K562 (cell line): ENCODE data around the gene MICAL2. TPM values are rescaled to one million over a fixed set of nuclear protein-coding genes. Genes with fewer than 3 reads are reported as not detected.

Experiments used
- ATAC-seq: fragments of 200-7000 bp; cut with Tn5 transposase; 3 replicates; pipeline ENCODE4 v1.9.1; 2020; ENCODE audit warnings: moderate library complexity
- BruUV-seq: library from RNA; stranded (reverse); fragments of 400-500 nt; replicated peaks from 2 replicates; lab custom pipeline; 2021; lab: Mats Ljungman, UMichigan
- CTCF ChIA-PET: fragments of 300-600 bp; formaldehyde crosslinking; extraction: SDS; loops from one replicate; lab custom pipeline; 2021; ENCODE audit warnings: low intra/inter-chr PET ratio; lab: Yijun Ruan, JAX
- POLR2A ChIA-PET: fragments of 300-600, 350-650 bp; sonication (Branson Sonifier 250); formaldehyde crosslinking; extraction: SDS; loops from one replicate; lab custom pipeline; 2021; ENCODE audit warnings: antibody characterized with exemption, inconsistent platforms; lab: Yijun Ruan, JAX
- DNase-seq, 4 experiments: peaks; one replicate each; pipeline versions ENCODE4 v3.0.0 to v3.0.0-alpha.2; 2011 to 2018; ENCODE audit warnings: low spot score in 3 of 4, mixed read lengths in 3 of 4; ENCODE audit errors: extremely low read depth in 1 of 4
- FAIRE-seq: peaks from 2 replicates; lab custom pipeline; 2011; peaks lifted over from hg19 to GRCh38; lab: Jason Lieb, UNC
- H2AFZ ChIP-seq: 2 replicates; pipeline ENCODE4 v1.6.0; 2011; ENCODE audit warnings: low read depth, low read length, control low read depth, inconsistent platforms
- H3K27ac ChIP-seq: fragments of 200-600 bp; 3 replicates; pipeline ENCODE4 v1.8.0; 2011; ENCODE audit warnings: low read depth, mild to moderate bottlenecking, control low read depth, inconsistent platforms, low read length, moderate library complexity, mixed read lengths; ENCODE audit errors: extremely low read depth
- H3K27me3 ChIP-seq, 2 experiments: fragments of 300-600 bp in 1 of 2; 2 replicates in 1 of 2; 3 replicates in 1 of 2; pipeline versions ENCODE4 v1.6.0 to v1.8.0; 2011; ENCODE audit warnings: inconsistent platforms in 2 of 2, low read length in 2 of 2, mild to moderate bottlenecking in 1 of 2, mixed read lengths in 1 of 2, moderate library complexity in 1 of 2; ENCODE audit not compliant: control insufficient read depth in 2 of 2, insufficient read depth in 2 of 2
- H3K36me3 ChIP-seq: fragments of 300-600 bp; 3 replicates; pipeline ENCODE4 v1.8.0; 2011; ENCODE audit warnings: mild to moderate bottlenecking, low read length, inconsistent platforms; ENCODE audit not compliant: control insufficient read depth, insufficient read depth
- H3K4me1 ChIP-seq, 2 experiments: fragments of 200-600 bp in 1 of 2; replicated peaks in 1 of 2; 2 replicates in 1 of 2; 3 replicates in 1 of 2; pipeline versions ENCODE4 v1.5.1 to v1.8.0; 2011; ENCODE audit warnings: inconsistent platforms in 2 of 2, low read length in 2 of 2, mild to moderate bottlenecking in 1 of 2, mixed read lengths in 1 of 2, moderate library complexity in 1 of 2; ENCODE audit not compliant: control insufficient read depth in 2 of 2, insufficient read depth in 2 of 2
- H3K4me2 ChIP-seq: 2 replicates; pipeline ENCODE4 v1.6.1; 2011; ENCODE audit warnings: low read length, control low read depth, inconsistent platforms, mixed read lengths; ENCODE audit not compliant: insufficient read depth
- H3K4me3 ChIP-seq: fragments of 200-600 bp; sonication (generic), shearing (Covaris generic); 2 replicates; pipeline ENCODE4 v1.5.1; 2016; ENCODE audit warnings: control low read depth, inconsistent platforms
- H3K79me2 ChIP-seq: fragments of 200-600 bp; 3 replicates; pipeline ENCODE4 v1.8.0; 2011; ENCODE audit warnings: low read length, inconsistent platforms; ENCODE audit not compliant: control insufficient read depth, insufficient read depth
- H3K9ac ChIP-seq, 2 experiments: 2 replicates each; pipeline versions ENCODE4 v1.6.0 to v1.6.1; 2011; ENCODE audit warnings: low read depth in 2 of 2, low read length in 2 of 2, control low read depth in 1 of 2, inconsistent platforms in 1 of 2, mild to moderate bottlenecking in 1 of 2, mixed read lengths in 1 of 2; ENCODE audit not compliant: insufficient read depth in 1 of 2
- H3K9me1 ChIP-seq: one replicate; pipeline ENCODE4 v1.6.0; 2011; ENCODE audit warnings: inconsistent platforms, mild to moderate bottlenecking, low read length, moderate library complexity; ENCODE audit not compliant: control insufficient read depth, insufficient read depth
- H3K9me3 ChIP-seq: replicated peaks from 2 replicates; pipeline ENCODE4 v1.5.1; 2011; ENCODE audit warnings: low read depth, low read length, inconsistent platforms; ENCODE audit not compliant: control insufficient read depth, insufficient read depth
- H4K20me1 ChIP-seq: replicated peaks from 2 replicates; pipeline ENCODE4 v1.6.1; 2011; ENCODE audit warnings: low read length, inconsistent platforms, mixed read lengths; ENCODE audit not compliant: control insufficient read depth, insufficient read depth
- CREB1 ChIP-seq, 2 experiments: sonication (generic) in 1 of 2; formaldehyde crosslinking in 1 of 2; IDR thresholded peaks; 2 replicates each; pipeline versions ENCODE4 v1.6.1 to v1.8.0; 2012 to 2022; ENCODE audit warnings: inconsistent platforms in 1 of 2, mild to moderate bottlenecking in 1 of 2, missing genetic modification reagents in 1 of 2, moderate library complexity in 1 of 2
- ETS2 ChIP-seq: IDR thresholded peaks from 2 replicates; pipeline ENCODE4 v1.6.1; 2016; ENCODE audit warnings: borderline replicate concordance, missing genetic modification characterization, mild to moderate bottlenecking, moderate library complexity, missing compliant biosample characterization; ENCODE audit not compliant: poor library complexity, severe bottlenecking
- IRF2 ChIP-seq: sonication (generic); formaldehyde crosslinking; IDR thresholded peaks from 2 replicates; pipeline ENCODE4 v1.8.1; 2022; ENCODE audit warnings: mild to moderate bottlenecking, missing genetic modification reagents
- MAZ ChIP-seq, 2 experiments: fragments of 450-650 bp in 1 of 2; sonication (generic) in 1 of 2; formaldehyde crosslinking; IDR thresholded peaks in 1 of 2; conservative IDR thresholded peaks in 1 of 2; 2 replicates each; pipeline versions ENCODE4 v1.4.0 to v1.5.0; 2020; ENCODE audit warnings: mild to moderate bottlenecking in 1 of 2, missing genetic modification reagents in 1 of 2
- NFIC ChIP-seq: fragments of 450-650 bp; IDR thresholded peaks from 2 replicates; pipeline ENCODE4 v1.6.1; 2017; ENCODE audit warnings: mild to moderate bottlenecking, inconsistent platforms
- SIN3A ChIP-seq, 2 experiments: fragments of 150-350 bp in 1 of 2; IDR thresholded peaks; 2 replicates each; pipeline ENCODE4 v1.6.1; 2011 to 2016; ENCODE audit warnings: borderline replicate concordance in 2 of 2, low read depth in 2 of 2, low read length in 2 of 2, mild to moderate bottlenecking in 2 of 2, moderate library complexity in 2 of 2; ENCODE audit not compliant: control insufficient read depth in 1 of 2
- SMAD4 ChIP-seq: fragments of 250-450 bp; sonication (Bioruptor Pico); conservative IDR thresholded peaks from 2 replicates; pipeline ENCODE4 v1.8.0; 2021; ENCODE audit warnings: inconsistent platforms, mild to moderate bottlenecking, moderate library complexity
- SRSF1 ChIP-seq: fragments of 200-400 bp; formaldehyde crosslinking; IDR thresholded peaks from 2 replicates; pipeline ENCODE4 v1.6.1; 2017; ENCODE audit warnings: mild to moderate bottlenecking, low read depth, low read length, moderate library complexity
- STAG1 ChIP-seq: sonication (generic); formaldehyde crosslinking; IDR thresholded peaks from 2 replicates; pipeline ENCODE4 v1.5.0; 2020; ENCODE audit warnings: missing genetic modification reagents, borderline replicate concordance
- WGBS: fragments of 100-300 bp; shearing (Covaris generic); methylation state at CpG from one replicate; pipeline ENCODE4 v1.1.6; 2016; ENCODE audit warnings: low coverage, mixed read lengths; ENCODE audit not compliant: insufficient coverage; ENCODE audit errors: missing lambda C conversion rate; 5-methylcytosine and 5-hydroxymethylcytosine counted together
- in situ Hi-C: fragments of 300-500 bp; cut with MboI; formaldehyde crosslinking; loops from 4 replicates; pipeline ENCODE4 v1.15.0; 2018; ENCODE audit warnings: inconsistent platforms, mixed read lengths
- intact Hi-C: fragments of 100-400 bp; cut with micrococcal nuclease; formaldehyde crosslinking; loops from 2 replicates; pipeline ENCODE4 v1.14.2; 2022
- polyA plus RNA-seq, 8 experiments: library from polyadenylated mRNA; depleted of rRNA in 4 of 8; stranded (reverse) in 5 of 8; unstranded in 3 of 8; fragments of >200 nt; fragmentation: Nextera tagmentation in 2 of 8; fragmentation: Illumina TruSeq in 1 of 8; extraction: Ambion mirVana in 2 of 8; extraction: Trizol in 1 of 8; gene quantifications; 2 replicates each; pipeline versions ENCODE4 v1.2.1 to v1.2.3, GENCODE V29; 2011 to 2014; ENCODE audit warnings: inconsistent platforms in 1 of 8, missing spikeins in 1 of 8
- total RNA-seq, 7 experiments: library from RNA; depleted of rRNA in 6 of 7; stranded (reverse); fragments of >200 nt in 6 of 7; fragmentation: Illumina TruSeq in 2 of 7; extraction: Trizol in 2 of 7; gene quantifications; 2 replicates each; pipeline versions ENCODE4 v1.2.1 to v1.2.3, GENCODE V29; 2011 to 2021; ENCODE audit warnings: low replicate concordance in 1 of 7
- TF ChIP-seq, protein P1 (sequence below): fragments of 250-450 bp; sonication (Bioruptor Pico); IDR thresholded peaks from 2 replicates; pipeline ENCODE4 v1.5.0; 2021
- TF ChIP-seq, protein P2 (sequence below), 2 experiments: fragments of 450-650 bp; IDR thresholded peaks; 2 replicates each; pipeline ENCODE4 v1.6.1; 2018; ENCODE audit warnings: mild to moderate bottlenecking in 2 of 2, low read depth in 1 of 2; ENCODE audit not compliant: partially characterized antibody in 2 of 2
- TF ChIP-seq, protein P3 (sequence below), 2 experiments: fragments of 450-650 bp in 1 of 2; sonication (generic) in 1 of 2; formaldehyde crosslinking; conservative IDR thresholded peaks; 2 replicates each; pipeline versions ENCODE4 v1.4.0 to v1.8.1; 2020 to 2022; ENCODE audit warnings: mild to moderate bottlenecking in 1 of 2, missing genetic modification reagents in 1 of 2

MICAL2 gene
- total and polyA plus RNA-seq, 9 of the 15 experiments (the other 6 are each of a cell fraction or from before 2014, with no cell fraction given) = 4.7 to 64.2 (median 33.6) TPM

- TF ChIP-seq, protein P1, sequence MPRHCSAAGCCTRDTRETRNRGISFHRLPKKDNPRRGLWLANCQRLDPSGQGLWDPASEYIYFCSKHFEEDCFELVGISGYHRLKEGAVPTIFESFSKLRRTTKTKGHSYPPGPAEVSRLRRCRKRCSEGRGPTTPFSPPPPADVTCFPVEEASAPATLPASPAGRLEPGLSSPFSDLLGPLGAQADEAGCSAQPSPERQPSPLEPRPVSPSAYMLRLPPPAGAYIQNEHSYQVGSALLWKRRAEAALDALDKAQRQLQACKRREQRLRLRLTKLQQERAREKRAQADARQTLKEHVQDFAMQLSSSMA (CRISPR knock-in tag) = no peak
- TF ChIP-seq MAZ (CRISPR knock-in tag; conservative IDR thresholded peaks at IDR 0.05 in 1 of 2, IDR thresholded peaks at IDR 0.05 in 1 of 2) (no peak), ETS2 (no peak), SMAD4 (CRISPR knock-in tag) (no peak)
Measured at GRCh38 chr11:12063251-12063650, 47.1 kb upstream of the MICAL2 start (continued).

- peaks cover 0 to 5% of the 10 kb centered on the region in 2 experiments; a peak in 2 of 5 replicates for H3K4me1 ChIP-seq
- no peak overlapping the region for H3K4me2 ChIP-seq
- WGBS = 21% methylated on average over 7 of the region's 7 CpGs
- H3K9ac ChIP-seq = no peak overlapping the region
- H3K4me3 ChIP-seq = no peak overlapping the region
- H3K9me1 ChIP-seq = no peaks in the 10 kb centered on the region
- no peak for DNase-seq
- CTCF ChIA-PET = interaction anchor here (0.6 kb wide), 1 partner anchor 137 kb away, joined by 3 read pairs; no protein-coding TSS in a partner anchor
- BruUV-seq = no TSS peak
- H4K20me1 ChIP-seq = no peaks in the 10 kb centered on the region
- H3K36me3 ChIP-seq = no peaks in the 10 kb centered on the region
- H3K27me3 ChIP-seq = no peaks in the 10 kb centered on the region
- no peak overlapping the region for H2AFZ ChIP-seq
- ATAC-seq = no peak
- intact Hi-C loops (no loop called here), in situ Hi-C loops (no loop called here)
- no peaks in the 10 kb centered on the region for H3K9me3 ChIP-seq
- FAIRE-seq = no peak
- POLR2A ChIA-PET = no interaction called here
- H3K79me2 ChIP-seq = no peaks in the 10 kb centered on the region
- no peak overlapping the region for H3K27ac ChIP-seq
- TF ChIP-seq SIN3A (IDR thresholded peaks at IDR 0.05; ENCODE audit: borderline replicate concordance in 2 of 2, control insufficient read depth in 1 of 2, low read depth in 2 of 2, low read length in 2 of 2) (no peak), CREB1 (IDR thresholded peaks at IDR 0.05) (no peak), CREB1 (CRISPR knock-in tag; IDR thresholded peaks at IDR 0.05) (no peak), STAG1 (CRISPR knock-in tag) (no peak), NFIC (0 out of 2 replicates have a peak, but pooled peaks have one; percentile 10), IRF2 (CRISPR knock-in tag) (no peak), SRSF1 (no peak)
- TF ChIP-seq, protein P2, sequence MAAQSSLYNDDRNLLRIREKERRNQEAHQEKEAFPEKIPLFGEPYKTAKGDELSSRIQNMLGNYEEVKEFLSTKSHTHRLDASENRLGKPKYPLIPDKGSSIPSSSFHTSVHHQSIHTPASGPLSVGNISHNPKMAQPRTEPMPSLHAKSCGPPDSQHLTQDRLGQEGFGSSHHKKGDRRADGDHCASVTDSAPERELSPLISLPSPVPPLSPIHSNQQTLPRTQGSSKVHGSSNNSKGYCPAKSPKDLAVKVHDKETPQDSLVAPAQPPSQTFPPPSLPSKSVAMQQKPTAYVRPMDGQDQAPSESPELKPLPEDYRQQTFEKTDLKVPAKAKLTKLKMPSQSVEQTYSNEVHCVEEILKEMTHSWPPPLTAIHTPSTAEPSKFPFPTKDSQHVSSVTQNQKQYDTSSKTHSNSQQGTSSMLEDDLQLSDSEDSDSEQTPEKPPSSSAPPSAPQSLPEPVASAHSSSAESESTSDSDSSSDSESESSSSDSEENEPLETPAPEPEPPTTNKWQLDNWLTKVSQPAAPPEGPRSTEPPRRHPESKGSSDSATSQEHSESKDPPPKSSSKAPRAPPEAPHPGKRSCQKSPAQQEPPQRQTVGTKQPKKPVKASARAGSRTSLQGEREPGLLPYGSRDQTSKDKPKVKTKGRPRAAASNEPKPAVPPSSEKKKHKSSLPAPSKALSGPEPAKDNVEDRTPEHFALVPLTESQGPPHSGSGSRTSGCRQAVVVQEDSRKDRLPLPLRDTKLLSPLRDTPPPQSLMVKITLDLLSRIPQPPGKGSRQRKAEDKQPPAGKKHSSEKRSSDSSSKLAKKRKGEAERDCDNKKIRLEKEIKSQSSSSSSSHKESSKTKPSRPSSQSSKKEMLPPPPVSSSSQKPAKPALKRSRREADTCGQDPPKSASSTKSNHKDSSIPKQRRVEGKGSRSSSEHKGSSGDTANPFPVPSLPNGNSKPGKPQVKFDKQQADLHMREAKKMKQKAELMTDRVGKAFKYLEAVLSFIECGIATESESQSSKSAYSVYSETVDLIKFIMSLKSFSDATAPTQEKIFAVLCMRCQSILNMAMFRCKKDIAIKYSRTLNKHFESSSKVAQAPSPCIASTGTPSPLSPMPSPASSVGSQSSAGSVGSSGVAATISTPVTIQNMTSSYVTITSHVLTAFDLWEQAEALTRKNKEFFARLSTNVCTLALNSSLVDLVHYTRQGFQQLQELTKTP (IDR thresholded peaks at IDR 0.05; ENCODE audit: low read depth in 1 of 2, partially characterized antibody in 2 of 2) = peak in 1 of 2 experiments; percentile 91
- TF ChIP-seq, protein P3, sequence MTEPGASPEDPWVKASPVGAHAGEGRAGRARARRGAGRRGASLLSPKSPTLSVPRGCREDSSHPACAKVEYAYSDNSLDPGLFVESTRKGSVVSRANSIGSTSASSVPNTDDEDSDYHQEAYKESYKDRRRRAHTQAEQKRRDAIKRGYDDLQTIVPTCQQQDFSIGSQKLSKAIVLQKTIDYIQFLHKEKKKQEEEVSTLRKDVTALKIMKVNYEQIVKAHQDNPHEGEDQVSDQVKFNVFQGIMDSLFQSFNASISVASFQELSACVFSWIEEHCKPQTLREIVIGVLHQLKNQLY (CRISPR knock-in tag; conservative IDR thresholded peaks at IDR 0.05) = no peak
Measured at GRCh38 chr11:12064136-12064953, 46.0 kb upstream of the MICAL2 start.
